HEK293T (cell line): ENCODE data around the gene YWHAQ.

Source experiments
- BHLHE40 ChIP-seq: fragments of 450-650 bp; IDR thresholded peaks from 2 replicates; pipeline ENCODE4 v1.6.1; 2016; ENCODE audit warnings: mild to moderate bottlenecking, moderate library complexity, borderline replicate concordance
- CTBP1 ChIP-seq: fragments of 450-650 bp; IDR thresholded peaks from 2 replicates; pipeline ENCODE4 v1.6.1; 2016; ENCODE audit warnings: borderline replicate concordance
- ELF4 ChIP-seq: fragments of 450-650 bp; IDR thresholded peaks from 2 replicates; pipeline ENCODE4 v1.6.1; 2017; ENCODE audit warnings: antibody characterized with exemption
- FOXA1 ChIP-seq: fragments of 450-650 bp; IDR thresholded peaks from 2 replicates; pipeline ENCODE4 v1.6.1; 2016; ENCODE audit warnings: mild to moderate bottlenecking
- FOXK2 ChIP-seq: fragments of 450-650 bp; IDR thresholded peaks from 2 replicates; pipeline ENCODE4 v1.6.1; 2016; ENCODE audit warnings: mild to moderate bottlenecking
- FOXM1 ChIP-seq: fragments of 450-650 bp; IDR thresholded peaks from 2 replicates; pipeline ENCODE4 v1.6.1; 2017; ENCODE audit warnings: mild to moderate bottlenecking, borderline replicate concordance
- HDGF ChIP-seq: fragments of 450-650 bp; IDR thresholded peaks from 2 replicates; pipeline ENCODE4 v1.6.1; 2017; ENCODE audit warnings: antibody characterized with exemption, borderline replicate concordance
- L3MBTL2 ChIP-seq: fragments of 450-650 bp; conservative IDR thresholded peaks from 2 replicates; pipeline ENCODE4 v1.6.1; 2016; ENCODE audit warnings: mild to moderate bottlenecking
- SP1 ChIP-seq: fragments of 450-650 bp; IDR thresholded peaks from 2 replicates; pipeline ENCODE4 v1.6.1; 2017
- SUZ12 ChIP-seq: fragments of 450-650 bp; IDR thresholded peaks from 2 replicates; pipeline ENCODE4 v1.6.1; 2016; ENCODE audit warnings: mild to moderate bottlenecking
- TARDBP ChIP-seq: fragments of 450-650 bp; IDR thresholded peaks from 2 replicates; pipeline ENCODE4 v1.6.1; 2016
- TF ChIP-seq, protein P1 (sequence below): fragments of 450-650 bp; IDR thresholded peaks from 2 replicates; pipeline ENCODE4 v1.6.1; 2016

DNA sequence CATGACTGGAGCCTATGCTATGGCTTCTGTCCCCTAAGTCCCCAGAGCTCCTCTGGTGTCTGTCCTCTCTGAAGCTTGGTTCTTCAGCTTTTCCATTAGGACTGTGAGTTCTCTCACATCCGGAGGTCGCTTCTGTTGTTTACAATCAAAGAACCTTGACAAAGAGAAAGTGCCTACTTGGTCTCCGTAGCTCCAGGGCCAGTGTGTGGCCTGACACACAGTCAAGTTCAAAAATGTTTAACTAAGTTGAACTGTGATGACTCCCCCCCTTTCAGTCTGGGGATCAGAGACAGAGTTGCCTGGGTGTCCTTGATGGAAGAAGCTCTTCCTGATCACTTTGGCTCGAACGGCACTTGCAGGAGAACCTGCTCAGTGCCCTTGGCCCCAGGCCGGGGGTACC, 26.3 kb upstream of the YWHAQ start:
- no peak for TF ChIP-seq CTBP1
- TF ChIP-seq SUZ12, result no peak
- TF ChIP-seq, protein P1, sequence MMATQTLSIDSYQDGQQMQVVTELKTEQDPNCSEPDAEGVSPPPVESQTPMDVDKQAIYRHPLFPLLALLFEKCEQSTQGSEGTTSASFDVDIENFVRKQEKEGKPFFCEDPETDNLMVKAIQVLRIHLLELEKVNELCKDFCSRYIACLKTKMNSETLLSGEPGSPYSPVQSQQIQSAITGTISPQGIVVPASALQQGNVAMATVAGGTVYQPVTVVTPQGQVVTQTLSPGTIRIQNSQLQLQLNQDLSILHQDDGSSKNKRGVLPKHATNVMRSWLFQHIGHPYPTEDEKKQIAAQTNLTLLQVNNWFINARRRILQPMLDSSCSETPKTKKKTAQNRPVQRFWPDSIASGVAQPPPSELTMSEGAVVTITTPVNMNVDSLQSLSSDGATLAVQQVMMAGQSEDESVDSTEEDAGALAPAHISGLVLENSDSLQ, result no peak
- TF ChIP-seq SP1, result no peak
- no peak for TF ChIP-seq FOXM1
- TF ChIP-seq HDGF, result no peak
- TF ChIP-seq BHLHE40, result no peak
- TF ChIP-seq ELF4, result no peak
- no peak for TF ChIP-seq FOXA1
- TF ChIP-seq TARDBP, result no peak
- no peak for TF ChIP-seq FOXK2
- TF ChIP-seq L3MBTL2, result no peak
